Hepatocyte (in vitro differentiated cells): ENCODE measurements around the gene TRA2B.

Experiments used
- EZH2phosphoT487 ChIP-seq: fragments of 200-600 bp; sonication (generic); IDR thresholded peaks from one replicate; pipeline ENCODE4 v1.6.1; 2018; ENCODE audit warnings: antibody characterized with exemption, mild to moderate bottlenecking, low read depth, moderate library complexity; ENCODE audit not compliant: unreplicated experiment, severe bottlenecking
- TF ChIP-seq, protein P1 (sequence below): fragments of 200-600 bp; sonication (generic); IDR thresholded peaks from 2 replicates; pipeline ENCODE4 v1.5.1; 2016; ENCODE audit warnings: antibody characterized with exemption, mild to moderate bottlenecking; ENCODE audit not compliant: poor library complexity

DNA sequence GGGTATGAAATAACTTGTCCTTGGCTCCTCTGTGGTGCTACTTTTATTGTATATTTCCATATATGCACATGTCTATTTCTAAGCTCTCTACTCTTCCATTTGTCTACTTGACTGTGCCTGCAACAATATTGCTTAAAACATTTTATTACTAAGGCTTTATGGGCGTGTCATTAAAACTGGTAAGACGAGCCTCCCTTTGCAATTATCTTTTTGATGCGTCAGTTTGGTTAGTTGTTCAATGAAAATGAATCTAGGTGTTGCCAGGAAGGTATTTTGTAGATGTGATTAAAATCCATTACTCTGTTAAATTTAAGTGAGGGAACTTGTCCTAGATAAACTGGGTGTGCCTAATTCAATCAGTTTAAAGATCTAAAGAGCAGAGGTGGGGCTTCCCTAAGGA lies 12.9 kb upstream of the TRA2B start:
- TF ChIP-seq, protein P1, sequence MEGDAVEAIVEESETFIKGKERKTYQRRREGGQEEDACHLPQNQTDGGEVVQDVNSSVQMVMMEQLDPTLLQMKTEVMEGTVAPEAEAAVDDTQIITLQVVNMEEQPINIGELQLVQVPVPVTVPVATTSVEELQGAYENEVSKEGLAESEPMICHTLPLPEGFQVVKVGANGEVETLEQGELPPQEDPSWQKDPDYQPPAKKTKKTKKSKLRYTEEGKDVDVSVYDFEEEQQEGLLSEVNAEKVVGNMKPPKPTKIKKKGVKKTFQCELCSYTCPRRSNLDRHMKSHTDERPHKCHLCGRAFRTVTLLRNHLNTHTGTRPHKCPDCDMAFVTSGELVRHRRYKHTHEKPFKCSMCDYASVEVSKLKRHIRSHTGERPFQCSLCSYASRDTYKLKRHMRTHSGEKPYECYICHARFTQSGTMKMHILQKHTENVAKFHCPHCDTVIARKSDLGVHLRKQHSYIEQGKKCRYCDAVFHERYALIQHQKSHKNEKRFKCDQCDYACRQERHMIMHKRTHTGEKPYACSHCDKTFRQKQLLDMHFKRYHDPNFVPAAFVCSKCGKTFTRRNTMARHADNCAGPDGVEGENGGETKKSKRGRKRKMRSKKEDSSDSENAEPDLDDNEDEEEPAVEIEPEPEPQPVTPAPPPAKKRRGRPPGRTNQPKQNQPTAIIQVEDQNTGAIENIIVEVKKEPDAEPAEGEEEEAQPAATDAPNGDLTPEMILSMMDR, result no peak
- TF ChIP-seq EZH2phosphoT487, result no peak
